ENCODE results near the gene LIFR.

LIFR gene

DNA sequence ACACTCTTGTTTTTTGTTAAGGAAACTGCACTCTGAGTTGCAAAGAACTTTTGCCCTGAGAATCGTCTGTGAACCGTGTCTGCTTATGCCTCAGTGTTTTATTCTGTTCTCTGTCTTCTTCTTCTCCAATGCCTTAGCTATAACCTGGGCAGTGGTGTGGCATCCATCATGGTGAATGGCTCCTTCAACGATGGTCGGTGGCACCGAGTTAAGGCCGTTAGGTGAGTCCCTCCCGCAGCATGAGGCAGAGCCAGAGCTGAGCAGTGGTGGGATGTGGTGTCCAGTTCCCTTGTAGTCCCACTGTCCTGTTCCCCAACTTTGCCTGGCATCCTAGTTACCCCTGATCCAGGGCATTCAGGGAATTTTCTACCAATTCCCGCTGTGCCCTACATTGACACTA lies 98.3 kb downstream of the LIFR start:
- CTCF ChIA-PET = no interaction called here
- TF ChIP-seq, protein P1, sequence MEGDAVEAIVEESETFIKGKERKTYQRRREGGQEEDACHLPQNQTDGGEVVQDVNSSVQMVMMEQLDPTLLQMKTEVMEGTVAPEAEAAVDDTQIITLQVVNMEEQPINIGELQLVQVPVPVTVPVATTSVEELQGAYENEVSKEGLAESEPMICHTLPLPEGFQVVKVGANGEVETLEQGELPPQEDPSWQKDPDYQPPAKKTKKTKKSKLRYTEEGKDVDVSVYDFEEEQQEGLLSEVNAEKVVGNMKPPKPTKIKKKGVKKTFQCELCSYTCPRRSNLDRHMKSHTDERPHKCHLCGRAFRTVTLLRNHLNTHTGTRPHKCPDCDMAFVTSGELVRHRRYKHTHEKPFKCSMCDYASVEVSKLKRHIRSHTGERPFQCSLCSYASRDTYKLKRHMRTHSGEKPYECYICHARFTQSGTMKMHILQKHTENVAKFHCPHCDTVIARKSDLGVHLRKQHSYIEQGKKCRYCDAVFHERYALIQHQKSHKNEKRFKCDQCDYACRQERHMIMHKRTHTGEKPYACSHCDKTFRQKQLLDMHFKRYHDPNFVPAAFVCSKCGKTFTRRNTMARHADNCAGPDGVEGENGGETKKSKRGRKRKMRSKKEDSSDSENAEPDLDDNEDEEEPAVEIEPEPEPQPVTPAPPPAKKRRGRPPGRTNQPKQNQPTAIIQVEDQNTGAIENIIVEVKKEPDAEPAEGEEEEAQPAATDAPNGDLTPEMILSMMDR (IDR thresholded peaks at IDR 0.05; ENCODE audit: insufficient read depth, low read length, missing control alignments) = no peak
- no peak overlapping the region for H3K4me3 ChIP-seq (ENCODE audit: low read depth, low read length)
- DNase-seq (ENCODE audit: low read depth, low spot score) = no peak
- POLR2A ChIA-PET = no interaction called here

DNA sequence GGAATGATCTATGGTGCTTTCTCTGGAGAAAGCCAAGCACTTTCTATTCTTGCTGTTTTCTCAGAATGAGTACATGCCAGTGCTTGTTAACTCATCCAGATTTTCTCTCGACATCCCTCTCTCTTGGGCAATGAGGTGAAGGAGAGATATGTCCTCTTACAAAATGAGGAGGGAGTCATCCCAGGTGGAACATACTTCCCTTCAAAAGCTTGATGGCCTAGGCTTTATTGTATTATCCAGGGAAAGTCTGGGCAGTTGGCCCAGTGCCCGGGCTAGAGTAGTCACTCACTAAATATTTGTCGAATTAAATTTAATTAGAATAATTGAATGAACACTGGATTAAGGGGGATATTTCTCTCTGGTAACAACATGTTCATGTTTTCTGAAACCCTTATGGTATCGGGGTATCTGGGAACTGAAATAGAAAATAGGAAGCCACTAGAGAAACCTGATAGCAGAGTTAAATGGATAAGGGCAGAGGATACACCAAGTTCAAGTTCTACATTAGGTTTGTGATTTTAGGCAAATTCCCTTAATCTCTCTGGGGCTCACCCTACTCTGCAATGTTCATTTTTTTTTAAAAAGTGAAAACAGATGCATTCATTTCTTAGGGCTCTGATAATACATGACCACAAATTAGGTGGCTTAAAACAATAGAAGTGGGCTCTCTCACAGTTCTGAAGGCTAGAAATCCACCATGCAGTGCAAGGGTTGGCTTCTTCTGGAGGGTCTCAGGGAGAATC lies 99.6 kb downstream of the LIFR start:
- ChIA-PET POLR2A (no interaction called here), CTCF (interaction anchor here (4.8 kb wide), 1 partner anchor 16 kb away, joined by 37 read pairs; no protein-coding TSS in a partner anchor)
- no peak overlapping the region for H3K4me3 ChIP-seq (ENCODE audit: low read depth, low read length)
- DNase-seq (ENCODE audit: low read depth, low spot score) = no peak
- TF ChIP-seq, protein P1 (IDR thresholded peaks at IDR 0.05; ENCODE audit: insufficient read depth, low read length, missing control alignments) = no peak

DNA sequence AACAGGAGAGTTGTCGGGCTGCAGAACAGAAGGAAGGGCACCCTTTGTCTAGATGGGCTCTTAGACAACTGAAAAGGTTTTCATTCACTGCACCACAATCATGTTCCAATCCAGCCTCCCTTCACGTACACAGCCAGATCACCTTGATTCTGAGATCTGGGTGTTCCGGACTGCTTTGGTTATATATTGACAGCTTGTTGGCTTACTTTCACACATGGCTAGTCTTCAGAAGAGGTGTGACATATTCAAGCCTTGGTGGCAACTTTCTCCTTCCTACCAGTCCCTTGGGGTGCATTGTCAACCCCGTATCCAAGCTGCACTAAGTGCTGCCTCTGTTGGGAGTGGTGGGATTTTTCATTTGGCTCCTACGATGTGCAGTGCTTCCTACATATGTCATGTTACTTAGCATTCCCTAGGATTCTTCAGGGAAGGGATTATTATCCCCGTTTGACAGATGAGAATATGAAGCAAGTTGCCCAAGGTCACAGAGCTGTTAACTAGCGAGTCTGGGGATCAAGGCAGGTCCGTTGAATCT lies 100.6 kb downstream of the LIFR start:
- no peak for DNase-seq (ENCODE audit: low read depth, low spot score)
- ChIA-PET CTCF (interaction anchor here (1.4 to 4.8 kb wide), 2 partner anchors 10 to 15 kb away, joined by 4 to 37 read pairs; no protein-coding TSS in a partner anchor), POLR2A (no interaction called here)
- TF ChIP-seq, protein P1 (IDR thresholded peaks at IDR 0.05; ENCODE audit: insufficient read depth, low read length, missing control alignments) = no peak
- no peak overlapping the region for H3K4me3 ChIP-seq (ENCODE audit: low read depth, low read length)

DNA sequence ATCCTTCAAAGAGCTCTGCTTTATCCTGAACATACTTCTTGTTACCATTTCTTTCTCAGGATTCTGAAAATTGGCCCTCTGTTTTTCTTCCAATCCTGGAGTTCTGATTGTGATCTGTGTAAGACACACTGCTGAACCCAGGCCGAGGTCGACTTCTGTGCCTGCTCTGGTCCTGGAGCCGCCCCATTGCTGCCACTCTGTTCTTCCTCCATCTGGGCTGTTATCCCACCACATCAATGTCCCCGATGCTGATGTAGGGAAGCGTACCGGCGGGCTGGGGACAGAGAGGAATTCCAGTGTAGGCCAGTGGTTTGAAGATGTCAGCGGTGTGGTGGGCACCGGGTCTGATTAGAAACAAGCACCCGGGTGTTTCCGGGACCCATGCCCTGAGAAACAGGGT lies 102.5 kb downstream of the LIFR start:
- CTCF ChIA-PET = interaction anchor here (0.8 to 4.8 kb wide), 5 partner anchors 10 to 97 kb away, joined by 3 to 37 read pairs (median 4); no protein-coding TSS in a partner anchor
- no peak for DNase-seq (ENCODE audit: low read depth, low spot score)
- H3K4me3 ChIP-seq (ENCODE audit: low read depth, low read length) = no peak overlapping the region
- POLR2A ChIA-PET = no interaction called here
- TF ChIP-seq, protein P1 (IDR thresholded peaks at IDR 0.05; ENCODE audit: insufficient read depth, low read length, missing control alignments) = no peak

DNA sequence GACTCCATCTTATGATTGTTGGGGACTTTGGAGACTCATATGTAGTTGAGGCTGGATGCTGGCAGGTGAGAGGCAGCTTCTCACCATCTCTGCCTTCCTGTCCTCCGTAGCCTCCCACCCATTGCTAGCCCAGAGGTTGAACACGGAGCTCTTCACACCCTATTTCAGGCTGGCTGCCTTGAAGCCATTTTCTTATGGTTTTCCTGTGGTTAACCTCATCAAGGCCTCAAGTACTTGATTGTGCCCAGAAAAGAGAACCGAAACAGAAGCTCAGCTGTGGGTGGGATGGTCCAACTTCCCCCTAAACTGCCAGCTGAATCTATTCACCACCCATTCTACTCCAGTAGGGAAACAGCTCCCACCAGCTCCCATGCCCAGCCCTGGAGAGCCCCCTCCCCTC lies 102.9 kb downstream of the LIFR start:
- ChIA-PET CTCF (interaction anchor here (0.8 to 4.8 kb wide), 8 partner anchors 10 to 356 kb away, joined by 3 to 37 read pairs (median 5); no protein-coding TSS in a partner anchor), POLR2A (no interaction called here)
- H3K4me3 ChIP-seq (ENCODE audit: low read depth, low read length) = no peak overlapping the region
- TF ChIP-seq, protein P1 (IDR thresholded peaks at IDR 0.05; ENCODE audit: insufficient read depth, low read length, missing control alignments) = no peak
- no peak for DNase-seq (ENCODE audit: low read depth, low spot score)

DNA sequence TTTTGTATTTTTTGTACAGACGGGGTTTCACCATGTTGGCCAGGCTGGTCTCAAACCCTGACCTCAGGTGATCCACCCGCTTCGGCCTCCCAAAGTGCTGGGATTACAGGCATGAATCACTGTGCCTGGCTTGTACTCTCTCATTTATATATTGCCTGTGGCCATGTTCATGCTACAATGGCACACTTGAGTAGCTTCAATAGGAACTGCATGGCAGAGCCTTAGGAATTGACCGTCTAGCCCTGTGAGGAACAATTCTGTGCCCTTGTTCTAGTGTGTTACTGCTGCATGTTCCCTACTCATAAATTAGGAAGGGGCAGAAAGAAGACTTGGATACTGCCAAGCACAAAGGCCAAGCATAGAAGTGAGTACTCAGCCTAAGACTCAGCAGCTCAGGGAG lies 104.2 kb downstream of the LIFR start:
- no peak for DNase-seq (ENCODE audit: low read depth, low spot score)
- TF ChIP-seq, protein P1 (IDR thresholded peaks at IDR 0.05; ENCODE audit: insufficient read depth, low read length, missing control alignments) = no peak
- ChIA-PET CTCF (interaction anchor here (1.2 to 4.8 kb wide), 7 partner anchors 8 to 358 kb away, joined by 3 to 37 read pairs (median 8); no protein-coding TSS in a partner anchor), POLR2A (no interaction called here)
- H3K4me3 ChIP-seq (ENCODE audit: low read depth, low read length) = no peak overlapping the region
